ENCODE measurements around the gene GNB1L.

GRCh38 chr22:19865141-19865829 lies 10.6 kb upstream of the GNB1L start:
- TF ChIP-seq, protein P1, sequence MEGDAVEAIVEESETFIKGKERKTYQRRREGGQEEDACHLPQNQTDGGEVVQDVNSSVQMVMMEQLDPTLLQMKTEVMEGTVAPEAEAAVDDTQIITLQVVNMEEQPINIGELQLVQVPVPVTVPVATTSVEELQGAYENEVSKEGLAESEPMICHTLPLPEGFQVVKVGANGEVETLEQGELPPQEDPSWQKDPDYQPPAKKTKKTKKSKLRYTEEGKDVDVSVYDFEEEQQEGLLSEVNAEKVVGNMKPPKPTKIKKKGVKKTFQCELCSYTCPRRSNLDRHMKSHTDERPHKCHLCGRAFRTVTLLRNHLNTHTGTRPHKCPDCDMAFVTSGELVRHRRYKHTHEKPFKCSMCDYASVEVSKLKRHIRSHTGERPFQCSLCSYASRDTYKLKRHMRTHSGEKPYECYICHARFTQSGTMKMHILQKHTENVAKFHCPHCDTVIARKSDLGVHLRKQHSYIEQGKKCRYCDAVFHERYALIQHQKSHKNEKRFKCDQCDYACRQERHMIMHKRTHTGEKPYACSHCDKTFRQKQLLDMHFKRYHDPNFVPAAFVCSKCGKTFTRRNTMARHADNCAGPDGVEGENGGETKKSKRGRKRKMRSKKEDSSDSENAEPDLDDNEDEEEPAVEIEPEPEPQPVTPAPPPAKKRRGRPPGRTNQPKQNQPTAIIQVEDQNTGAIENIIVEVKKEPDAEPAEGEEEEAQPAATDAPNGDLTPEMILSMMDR (IDR thresholded peaks at IDR 0.05), result no peak
- no peak for TF ChIP-seq EZH2 (IDR thresholded peaks at IDR 0.05)
- TF ChIP-seq EZH2phosphoT487 (IDR thresholded peaks at IDR 0.05), result no peak

Data from neural progenitor cell (in vitro differentiated cells).